GM12865 (cell line): ENCODE results near the gene SYAP1.

Experiments used
- DNase-seq: peaks from one replicate; pipeline ENCODE4 v3.0.0; 2010; ENCODE audit warnings: low read depth
- H3K4me3 ChIP-seq: 2 replicates; pipeline ENCODE4 v1.5.1; 2011; ENCODE audit warnings: mild to moderate bottlenecking, low read depth, low read length, control low read depth
- CTCF ChIP-seq: IDR thresholded peaks from 2 replicates; pipeline ENCODE4 v1.5.1; 2011; ENCODE audit warnings: low read length, control low read depth, low read depth, inconsistent platforms; ENCODE audit not compliant: insufficient read depth; ENCODE audit errors: missing control alignments

Gene SYAP1

GRCh38 chrX:16696956-16697355 is 22.5 kb upstream of the SYAP1 start:
- no peak overlapping the region for H3K4me3 ChIP-seq
- DNase-seq, result no peak
- TF ChIP-seq CTCF, result no peak

- DNase-seq, result no peak
- no peak overlapping the region for H3K4me3 ChIP-seq
- no peak for TF ChIP-seq CTCF
These were observed 20.0 kb upstream of the SYAP1 start for GRCh38 chrX:16699389-16699788.

GRCh38 chrX:16700734-16701133 is 18.7 kb upstream of the SYAP1 start:
- no peak for DNase-seq
- no peak overlapping the region for H3K4me3 ChIP-seq
- TF ChIP-seq CTCF, result no peak

GRCh38 chrX:16702700-16703599 is 16.5 kb upstream of the SYAP1 start:
- no peak for TF ChIP-seq CTCF
- no peak overlapping the region for H3K4me3 ChIP-seq
- no peak for DNase-seq

- DNase-seq, result no peak
- TF ChIP-seq CTCF, result no peak
- no peak overlapping the region for H3K4me3 ChIP-seq
These were observed 14.0 kb upstream of the SYAP1 start for GRCh38 chrX:16705370-16705769.

GRCh38 chrX:16708016-16708415 is 11.4 kb upstream of the SYAP1 start:
- TF ChIP-seq CTCF, result no peak
- DNase-seq, result no peak
- no peak overlapping the region for H3K4me3 ChIP-seq

GRCh38 chrX:16711219-16711811 is 8.1 kb upstream of the SYAP1 start:
- peak; percentile 40 for DNase-seq
- TF ChIP-seq CTCF, result no peak

More at GRCh38 chrX:16711219-16711811, 8.1 kb upstream of the SYAP1 start:
- H3K4me3 ChIP-seq, result peak overlapping the region; percentile 68
